Measurements from ENCODE around the gene UBE2E1.

GRCh38 chr3:23864931-23865330 lies 59.2 kb downstream of the UBE2E1 start:
- TF ChIP-seq EZH2phosphoT487 (IDR thresholded peaks at IDR 0.05; ENCODE audit: insufficient read depth, low read depth) (no peak), EZH2 (IDR thresholded peaks at IDR 0.05; ENCODE audit: insufficient read depth, poor library complexity, severe bottlenecking) (no peak)

All from GM23248 (cell line).